NCI-H748 (cell line): ENCODE results near the gene PRKN.
"Not testable (repeated sequence)": the region's sequence is repeated elsewhere in the genome, so short reads cannot be mapped to it uniquely, and the experiment has no call there.

Experiments
- DNase-seq: peaks from one replicate; lab custom pipeline; 2025; ENCODE audit not compliant: unreplicated experiment; lab: John Stamatoyannopoulos, UW

Gene PRKN

GRCh38 chr6:162543221-162543620 lies 184.3 kb downstream of the PRKN start:
- DNase-seq, result no peak

GRCh38 chr6:162541019-162541601 lies 186.5 kb downstream of the PRKN start:
- DNase-seq, result no peak

- DNase-seq, result no peak
Measured at GRCh38 chr6:162539321-162539720, 188.2 kb downstream of the PRKN start.

GRCh38 chr6:162538643-162539064 lies 188.9 kb downstream of the PRKN start:
- DNase-seq, result peak; percentile 94

- DNase-seq, result peak; percentile 41
Measured at GRCh38 chr6:162533009-162533400, 194.6 kb downstream of the PRKN start.

GRCh38 chr6:162532283-162533008 lies 195.1 kb downstream of the PRKN start:
- DNase-seq, result no peak

GRCh38 chr6:162531391-162531790 lies 196.2 kb downstream of the PRKN start:
- DNase-seq, result not testable (repeated sequence)

GRCh38 chr6:162528538-162528937 lies 199.0 kb downstream of the PRKN start:
- no peak for DNase-seq

- DNase-seq, result no peak
Measured at GRCh38 chr6:162526960-162527359, 200.6 kb downstream of the PRKN start.

- DNase-seq, result no peak
Measured at GRCh38 chr6:162525181-162525580, 202.4 kb downstream of the PRKN start.

- no peak for DNase-seq
Measured at GRCh38 chr6:162512744-162513143, 214.8 kb downstream of the PRKN start.

- no peak for DNase-seq
Measured at GRCh38 chr6:162497389-162497788, 230.2 kb downstream of the PRKN start.

- no peak for DNase-seq
Measured at GRCh38 chr6:162493917-162494316, 233.6 kb downstream of the PRKN start.

GRCh38 chr6:162491637-162492036 lies 235.9 kb downstream of the PRKN start:
- DNase-seq, result no peak

- no peak for DNase-seq
Measured at GRCh38 chr6:162489101-162489976, 238.2 kb downstream of the PRKN start.

- DNase-seq, result no peak
Measured at GRCh38 chr6:162488444-162488843, 239.1 kb downstream of the PRKN start.

- peak; percentile 16 for DNase-seq
Measured at GRCh38 chr6:162485464-162485863, 242.1 kb downstream of the PRKN start.

- no peak for DNase-seq
Measured at GRCh38 chr6:162481938-162482337, 245.6 kb downstream of the PRKN start.

- no peak for DNase-seq
Measured at GRCh38 chr6:162481320-162481719, 246.2 kb downstream of the PRKN start.

- no peak for DNase-seq
Measured at GRCh38 chr6:162478192-162478671, 249.3 kb downstream of the PRKN start.

GRCh38 chr6:162474722-162475121 lies 252.8 kb downstream of the PRKN start:
- DNase-seq, result no peak

- DNase-seq, result no peak
Measured at GRCh38 chr6:162471842-162472241, 255.7 kb downstream of the PRKN start.
